K562 (cell line): ENCODE measurements around the gene NPTXR. TPM values are rescaled to one million over a fixed set of nuclear protein-coding genes. Genes with fewer than 3 reads are reported as not detected.

Source experiments
- ATAC-seq: fragments of 200-7000 bp; cut with Tn5 transposase; 3 replicates; pipeline ENCODE4 v1.9.1; 2020; ENCODE audit warnings: moderate library complexity
- BruUV-seq: library from RNA; stranded (reverse); fragments of 400-500 nt; replicated peaks from 2 replicates; lab custom pipeline; 2021; lab: Mats Ljungman, UMichigan
- CTCF ChIA-PET: fragments of 300-600 bp; formaldehyde crosslinking; extraction: SDS; loops from one replicate; lab custom pipeline; 2021; ENCODE audit warnings: low intra/inter-chr PET ratio; lab: Yijun Ruan, JAX
- POLR2A ChIA-PET: fragments of 300-600, 350-650 bp; sonication (Branson Sonifier 250); formaldehyde crosslinking; extraction: SDS; loops from one replicate; lab custom pipeline; 2021; ENCODE audit warnings: antibody characterized with exemption, inconsistent platforms; lab: Yijun Ruan, JAX
- DNase-seq, 4 experiments: peaks; one replicate each; pipeline versions ENCODE4 v3.0.0 to v3.0.0-alpha.2; 2011 to 2018; ENCODE audit warnings: low spot score in 3 of 4, mixed read lengths in 3 of 4; ENCODE audit errors: extremely low read depth in 1 of 4
- FAIRE-seq: peaks from 2 replicates; lab custom pipeline; 2011; peaks lifted over from hg19 to GRCh38; lab: Jason Lieb, UNC
- H2AFZ ChIP-seq: 2 replicates; pipeline ENCODE4 v1.6.0; 2011; ENCODE audit warnings: low read depth, low read length, control low read depth, inconsistent platforms
- H3K27ac ChIP-seq: fragments of 200-600 bp; 3 replicates; pipeline ENCODE4 v1.8.0; 2011; ENCODE audit warnings: low read depth, mild to moderate bottlenecking, control low read depth, inconsistent platforms, low read length, moderate library complexity, mixed read lengths; ENCODE audit errors: extremely low read depth
- H3K27me3 ChIP-seq, 2 experiments: fragments of 300-600 bp in 1 of 2; 2 replicates in 1 of 2; 3 replicates in 1 of 2; pipeline versions ENCODE4 v1.6.0 to v1.8.0; 2011; ENCODE audit warnings: inconsistent platforms in 2 of 2, low read length in 2 of 2, mild to moderate bottlenecking in 1 of 2, mixed read lengths in 1 of 2, moderate library complexity in 1 of 2; ENCODE audit not compliant: control insufficient read depth in 2 of 2, insufficient read depth in 2 of 2
- H3K36me3 ChIP-seq: fragments of 300-600 bp; 3 replicates; pipeline ENCODE4 v1.8.0; 2011; ENCODE audit warnings: mild to moderate bottlenecking, low read length, inconsistent platforms; ENCODE audit not compliant: control insufficient read depth, insufficient read depth
- H3K4me1 ChIP-seq, 2 experiments: fragments of 200-600 bp in 1 of 2; replicated peaks in 1 of 2; 2 replicates in 1 of 2; 3 replicates in 1 of 2; pipeline versions ENCODE4 v1.5.1 to v1.8.0; 2011; ENCODE audit warnings: inconsistent platforms in 2 of 2, low read length in 2 of 2, mild to moderate bottlenecking in 1 of 2, mixed read lengths in 1 of 2, moderate library complexity in 1 of 2; ENCODE audit not compliant: control insufficient read depth in 2 of 2, insufficient read depth in 2 of 2
- H3K4me2 ChIP-seq: 2 replicates; pipeline ENCODE4 v1.6.1; 2011; ENCODE audit warnings: low read length, control low read depth, inconsistent platforms, mixed read lengths; ENCODE audit not compliant: insufficient read depth
- H3K4me3 ChIP-seq: fragments of 200-600 bp; sonication (generic), shearing (Covaris generic); 2 replicates; pipeline ENCODE4 v1.5.1; 2016; ENCODE audit warnings: control low read depth, inconsistent platforms
- H3K79me2 ChIP-seq: fragments of 200-600 bp; 3 replicates; pipeline ENCODE4 v1.8.0; 2011; ENCODE audit warnings: low read length, inconsistent platforms; ENCODE audit not compliant: control insufficient read depth, insufficient read depth
- H3K9ac ChIP-seq, 2 experiments: 2 replicates each; pipeline versions ENCODE4 v1.6.0 to v1.6.1; 2011; ENCODE audit warnings: low read depth in 2 of 2, low read length in 2 of 2, control low read depth in 1 of 2, inconsistent platforms in 1 of 2, mild to moderate bottlenecking in 1 of 2, mixed read lengths in 1 of 2; ENCODE audit not compliant: insufficient read depth in 1 of 2
- H3K9me1 ChIP-seq: one replicate; pipeline ENCODE4 v1.6.0; 2011; ENCODE audit warnings: inconsistent platforms, mild to moderate bottlenecking, low read length, moderate library complexity; ENCODE audit not compliant: control insufficient read depth, insufficient read depth
- H3K9me3 ChIP-seq: replicated peaks from 2 replicates; pipeline ENCODE4 v1.5.1; 2011; ENCODE audit warnings: low read depth, low read length, inconsistent platforms; ENCODE audit not compliant: control insufficient read depth, insufficient read depth
- H4K20me1 ChIP-seq: replicated peaks from 2 replicates; pipeline ENCODE4 v1.6.1; 2011; ENCODE audit warnings: low read length, inconsistent platforms, mixed read lengths; ENCODE audit not compliant: control insufficient read depth, insufficient read depth
- FIP1L1 ChIP-seq: fragments of 200-400 bp; formaldehyde crosslinking; IDR thresholded peaks from 2 replicates; pipeline ENCODE4 v1.6.1; 2018; ENCODE audit warnings: mild to moderate bottlenecking, low read depth, low read length; ENCODE audit not compliant: poor library complexity, severe bottlenecking
- HCFC1 ChIP-seq: IDR thresholded peaks from 2 replicates; pipeline ENCODE4 v1.6.1; 2012; ENCODE audit warnings: low read depth, low read length, improper control_type of control experiment
- HDGF ChIP-seq: fragments of 450-650 bp; IDR thresholded peaks from 2 replicates; pipeline ENCODE4 v1.6.1; 2016
- NFATC3 ChIP-seq: fragments of 450-650 bp; IDR thresholded peaks from 2 replicates; pipeline ENCODE4 v1.6.1; 2017; ENCODE audit warnings: mild to moderate bottlenecking
- RB1 ChIP-seq: fragments of 450-650 bp; IDR thresholded peaks from 2 replicates; pipeline ENCODE4 v1.6.1; 2017; ENCODE audit warnings: low read depth, mild to moderate bottlenecking
- RHOXF2B ChIP-seq: fragments of 250-450 bp; sonication (Bioruptor Pico); conservative IDR thresholded peaks from 2 replicates; pipeline ENCODE4 v1.5.1; 2021
- TARDBP ChIP-seq: fragments of 450-650 bp; IDR thresholded peaks from 2 replicates; pipeline ENCODE4 v1.6.1; 2016
- ZNF695 ChIP-seq: fragments of 450-650 bp; formaldehyde crosslinking; IDR thresholded peaks from 2 replicates; pipeline ENCODE4 v1.4.0; 2020; ENCODE audit warnings: mild to moderate bottlenecking, moderate library complexity
- ZNF778 ChIP-seq: fragments of 450-650 bp; formaldehyde crosslinking; IDR thresholded peaks from 2 replicates; pipeline ENCODE4 v1.4.0; 2020; ENCODE audit warnings: mild to moderate bottlenecking, moderate library complexity
- WGBS: fragments of 100-300 bp; shearing (Covaris generic); methylation state at CpG from one replicate; pipeline ENCODE4 v1.1.6; 2016; ENCODE audit warnings: low coverage, mixed read lengths; ENCODE audit not compliant: insufficient coverage; ENCODE audit errors: missing lambda C conversion rate; 5-methylcytosine and 5-hydroxymethylcytosine counted together
- in situ Hi-C: fragments of 300-500 bp; cut with MboI; formaldehyde crosslinking; loops from 4 replicates; pipeline ENCODE4 v1.15.0; 2018; ENCODE audit warnings: inconsistent platforms, mixed read lengths
- intact Hi-C: fragments of 100-400 bp; cut with micrococcal nuclease; formaldehyde crosslinking; loops from 2 replicates; pipeline ENCODE4 v1.14.2; 2022
- polyA plus RNA-seq, 8 experiments: library from polyadenylated mRNA; depleted of rRNA in 4 of 8; stranded (reverse) in 5 of 8; unstranded in 3 of 8; fragments of >200 nt; fragmentation: Nextera tagmentation in 2 of 8; fragmentation: Illumina TruSeq in 1 of 8; extraction: Ambion mirVana in 2 of 8; extraction: Trizol in 1 of 8; gene quantifications; 2 replicates each; pipeline versions ENCODE4 v1.2.1 to v1.2.3, GENCODE V29; 2011 to 2014; ENCODE audit warnings: inconsistent platforms in 1 of 8, missing spikeins in 1 of 8
- total RNA-seq, 7 experiments: library from RNA; depleted of rRNA in 6 of 7; stranded (reverse); fragments of >200 nt in 6 of 7; fragmentation: Illumina TruSeq in 2 of 7; extraction: Trizol in 2 of 7; gene quantifications; 2 replicates each; pipeline versions ENCODE4 v1.2.1 to v1.2.3, GENCODE V29; 2011 to 2021; ENCODE audit warnings: low replicate concordance in 1 of 7

The NPTXR gene
- total and polyA plus RNA-seq, 9 of the 15 experiments (the other 6 are each of a cell fraction or from before 2014, with no cell fraction given): 0.01 to 3.1 (median 1.1) TPM

DNA sequence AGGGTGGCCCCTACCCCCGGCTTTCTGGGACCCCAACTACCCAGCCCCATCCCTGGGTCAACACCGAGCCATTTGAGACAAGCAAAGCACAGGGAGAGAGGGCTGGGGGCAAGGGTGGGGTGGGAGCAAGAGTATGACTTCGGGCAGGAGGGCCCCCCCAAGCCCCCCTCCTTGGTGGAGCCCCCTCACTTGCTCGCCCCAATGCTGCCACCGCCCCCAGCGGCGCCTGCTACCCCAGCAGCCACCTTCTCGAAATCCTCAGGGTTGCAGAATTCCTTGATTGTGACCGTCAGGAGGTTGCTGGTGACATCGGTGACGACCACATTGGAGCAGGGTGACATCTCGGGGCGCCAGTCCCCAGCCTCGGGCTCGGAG lies 22.2 kb upstream of the NPTXR start:
- no TSS peak for BruUV-seq
- in situ Hi-C loops (no loop called here), intact Hi-C loops (no loop called here)
- Histone ChIP-seq H3K36me3 (peaks cover 49% of the 10 kb centered on the region; the same call in 2 of the 3 replicates), H2AFZ (no peak overlapping the region), H3K9me1 (peaks cover 2% of the 10 kb centered on the region), H3K9me3 (no peaks in the 10 kb centered on the region), H3K79me2 (peaks cover 19% of the 10 kb centered on the region), H4K20me1 (no peaks in the 10 kb centered on the region; the same call in 1 of the 2 replicates), H3K4me3 (no peak overlapping the region), H3K27me3 (no peaks in the 10 kb centered on the region), H3K4me1 (peaks cover 0 to 28% of the 10 kb centered on the region in 2 experiments; a peak in 4 of 5 replicates), H3K27ac (no peak overlapping the region), H3K4me2 (no peak overlapping the region), H3K9ac (no peak overlapping the region)
- ChIA-PET POLR2A (no interaction called here), CTCF (no interaction called here)
- no peak for TF ChIP-seq FIP1L1
- TF ChIP-seq RHOXF2B: no peak
- TF ChIP-seq NFATC3: no peak
- TF ChIP-seq ZNF778 (CRISPR knock-in tag): no peak
- TF ChIP-seq HDGF: no peak
- no peak for TF ChIP-seq TARDBP
- TF ChIP-seq ZNF695 (CRISPR knock-in tag): no peak
- TF ChIP-seq HCFC1: no peak
- no peak for TF ChIP-seq RB1
- no CpG with 5 or more reads among the region's 15 CpGs for WGBS
- ATAC-seq: no peak
- no peak for FAIRE-seq
- DNase-seq: no peak
